Activated T-cell treated with anti-CD3 and anti-CD28 coated beads for 48 hours (primary cell): ENCODE data around the gene ANKRD44.

Experiments used
- DNase-seq: peaks from one replicate; pipeline ENCODE4 v3.0.0-alpha.2; 2020; ENCODE audit warnings: low read depth

The ANKRD44 gene

DNA sequence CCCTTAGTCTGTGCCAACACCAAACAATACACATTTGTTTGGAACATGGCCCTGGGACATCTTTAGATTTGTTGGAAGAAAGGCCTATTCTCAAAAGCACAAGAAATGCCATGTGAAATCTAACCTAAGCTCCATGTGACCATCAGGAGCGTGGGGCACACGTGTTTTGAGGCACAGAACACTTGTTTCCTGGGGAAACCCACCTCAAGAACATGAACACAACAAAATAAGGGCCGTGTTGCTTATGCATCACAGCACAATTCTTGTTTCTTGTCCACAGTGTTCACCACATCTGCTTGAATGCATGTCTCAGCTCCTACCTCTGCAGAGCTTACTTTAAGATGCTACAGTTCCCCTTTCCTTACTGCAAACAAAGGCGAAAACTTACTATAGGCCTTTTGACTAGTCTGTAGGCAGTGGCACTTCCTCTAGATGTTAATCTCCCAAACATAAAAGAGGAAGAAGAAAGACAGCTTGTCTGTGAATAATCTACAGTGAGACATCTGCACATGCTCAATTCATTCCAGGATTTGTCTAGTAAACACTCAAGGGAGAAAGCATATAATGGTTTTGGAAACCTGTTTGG, 165.0 kb downstream of the ANKRD44 start:
- no peak for DNase-seq

DNA sequence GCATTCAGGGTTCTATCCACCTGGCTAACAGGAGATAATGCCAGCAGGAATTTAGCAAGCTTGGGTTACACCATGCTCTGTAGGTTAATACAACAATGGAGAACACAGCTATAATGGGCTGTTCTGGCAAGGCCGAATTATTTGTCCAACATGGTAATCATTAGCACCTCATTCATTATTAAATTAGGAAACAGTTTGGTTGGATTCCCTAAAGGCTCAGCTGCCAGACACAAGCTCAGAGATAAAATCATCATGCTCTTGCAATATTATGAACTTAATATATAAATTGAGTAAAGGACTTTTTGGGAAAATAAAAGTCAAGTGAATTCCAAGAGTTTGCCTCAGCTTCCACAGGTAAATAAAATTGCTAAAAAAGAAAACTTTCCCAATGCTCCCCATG, 166.4 kb downstream of the ANKRD44 start:
- DNase-seq: no peak

DNA sequence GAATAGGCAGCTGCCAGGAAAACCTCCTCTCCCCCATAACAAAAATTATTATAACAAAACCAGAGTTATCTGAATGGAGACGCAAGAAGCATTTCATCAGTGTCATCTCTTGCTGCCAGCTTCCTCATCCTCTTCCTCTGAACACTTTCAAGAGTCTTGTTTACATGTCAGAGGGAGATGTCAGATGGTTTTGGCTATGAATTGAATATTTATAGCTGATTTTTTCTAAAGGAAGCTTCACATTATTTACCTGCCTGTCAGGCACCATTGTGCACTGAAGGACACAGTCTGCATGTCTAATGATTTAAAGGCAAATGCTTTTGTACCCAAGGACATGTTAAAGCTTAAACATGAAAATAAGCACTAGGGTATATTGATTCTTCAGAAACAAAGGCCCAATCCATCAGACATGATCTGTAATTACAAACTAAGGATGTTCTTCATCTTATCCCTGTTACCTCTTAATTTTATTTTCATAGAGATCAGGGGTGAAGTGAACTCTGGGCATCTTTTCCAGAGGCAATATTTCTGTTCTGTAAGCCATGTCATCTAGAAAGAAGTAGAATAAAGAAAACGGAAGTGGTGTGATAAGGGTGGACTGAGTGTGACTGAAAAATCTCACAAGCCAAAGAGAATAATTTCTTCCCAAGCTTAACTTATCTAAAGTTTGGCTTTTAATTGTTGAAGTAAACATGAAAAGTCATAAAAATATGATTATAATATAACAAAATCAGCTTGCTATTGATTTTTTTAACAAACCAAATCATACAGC, 168.7 kb downstream of the ANKRD44 start:
- no peak for DNase-seq

DNA sequence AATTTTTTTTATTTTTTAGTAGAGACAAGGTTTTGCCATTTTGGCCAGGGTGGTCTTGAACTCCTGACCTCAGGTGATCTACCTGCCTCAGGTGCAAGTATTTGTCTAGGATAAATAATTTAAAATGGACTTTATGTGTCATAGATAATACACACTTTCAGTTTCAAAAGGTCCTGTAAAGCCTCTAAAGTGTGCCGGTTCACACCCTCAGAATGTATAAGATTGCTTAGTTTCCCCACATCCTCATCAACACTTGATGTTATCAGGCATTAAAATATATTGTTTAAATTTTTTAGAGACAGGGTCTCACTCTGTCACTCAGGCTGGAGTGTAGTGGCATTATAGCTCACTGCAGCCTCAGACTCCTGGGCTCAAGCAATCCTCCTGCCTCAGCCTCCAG, 170.5 kb downstream of the ANKRD44 start:
- no peak for DNase-seq

DNA sequence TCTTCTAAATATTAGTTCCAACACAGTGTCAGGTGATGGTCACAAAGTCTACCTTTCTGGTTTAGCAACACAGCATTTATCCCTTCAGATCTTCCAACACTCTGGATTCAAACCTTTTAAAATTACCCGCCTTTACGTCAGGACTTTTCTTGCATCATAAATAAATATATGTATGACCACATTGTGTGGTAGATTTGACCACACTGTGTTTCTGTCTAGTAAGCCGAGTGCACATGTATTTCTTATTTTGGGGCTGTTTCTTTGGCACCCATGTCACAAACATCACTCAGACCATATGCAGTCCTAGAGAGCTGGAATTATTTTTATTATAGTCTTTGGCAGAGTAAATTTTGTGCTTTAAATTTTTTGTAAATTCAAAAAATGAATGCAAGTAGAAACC, 172.1 kb downstream of the ANKRD44 start:
- no peak for DNase-seq

DNA sequence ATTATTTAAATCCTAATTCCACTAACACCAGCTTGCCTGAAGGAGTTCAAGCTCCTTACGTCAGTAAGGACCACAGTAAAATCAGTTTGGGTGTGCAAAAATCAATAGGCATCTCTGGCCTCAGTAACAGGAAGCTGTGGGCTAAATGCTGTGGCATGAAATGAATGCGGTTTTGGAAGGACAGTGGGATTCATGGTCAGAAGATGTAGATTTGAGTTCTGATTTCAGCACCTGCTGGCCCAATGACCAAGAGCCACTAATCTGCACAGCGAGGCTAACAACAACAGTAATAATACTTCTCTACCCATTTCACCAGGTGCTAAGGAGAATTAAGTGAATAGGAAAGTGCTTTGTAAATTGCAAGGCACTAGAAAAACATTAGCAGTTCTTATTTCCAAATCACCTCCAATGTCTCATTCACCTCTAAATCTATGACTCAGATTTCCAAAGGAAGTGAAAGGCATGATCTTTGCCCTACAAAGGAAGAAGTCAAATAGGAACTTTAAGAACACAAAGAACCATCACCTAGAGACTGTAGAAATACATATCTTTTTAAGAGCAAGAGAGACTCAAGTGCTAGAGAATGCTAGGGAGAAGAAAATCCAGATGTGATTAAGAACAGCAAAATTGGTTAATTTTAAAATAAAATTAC, 172.6 kb downstream of the ANKRD44 start:
- DNase-seq: no peak

DNA sequence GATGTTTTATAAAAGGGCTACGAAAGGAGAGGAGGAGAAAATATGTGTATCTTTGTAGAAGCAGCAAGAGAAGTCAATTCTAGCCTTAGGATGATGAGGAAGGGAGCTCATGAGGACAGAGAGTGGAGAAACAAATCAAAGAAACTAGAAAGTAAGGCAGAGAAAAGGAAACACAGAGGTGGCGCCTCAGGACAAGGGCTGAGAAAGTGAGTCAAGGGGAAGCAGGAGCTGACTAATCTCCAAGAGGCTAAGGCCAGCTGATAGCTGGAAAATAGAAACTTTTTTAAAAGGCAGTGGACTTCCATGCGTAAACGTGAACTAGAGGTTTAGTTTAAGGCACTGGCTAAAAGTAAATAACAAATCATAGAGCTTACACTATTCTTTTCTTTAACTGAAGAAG, 173.3 kb downstream of the ANKRD44 start:
- no peak for DNase-seq

DNA sequence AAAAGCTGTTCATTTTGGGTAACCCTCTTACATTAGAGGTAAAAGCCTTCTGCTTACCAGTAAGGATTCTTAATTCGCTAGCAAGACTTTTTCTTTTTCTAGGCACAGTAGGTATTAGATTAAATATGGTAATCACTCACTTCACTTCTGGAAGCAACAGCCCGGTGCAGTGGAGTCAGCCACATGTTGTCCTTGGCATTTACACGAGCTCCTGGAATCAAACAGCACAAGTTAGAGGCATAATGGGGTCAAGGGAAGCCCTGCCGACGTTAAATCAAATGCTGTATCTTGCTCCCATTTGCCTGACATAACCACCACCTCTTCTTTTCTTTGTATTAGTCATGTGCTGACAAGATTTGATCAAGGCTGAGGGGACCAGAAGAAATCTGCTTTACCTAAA, 174.1 kb downstream of the ANKRD44 start:
- DNase-seq: no peak

DNA sequence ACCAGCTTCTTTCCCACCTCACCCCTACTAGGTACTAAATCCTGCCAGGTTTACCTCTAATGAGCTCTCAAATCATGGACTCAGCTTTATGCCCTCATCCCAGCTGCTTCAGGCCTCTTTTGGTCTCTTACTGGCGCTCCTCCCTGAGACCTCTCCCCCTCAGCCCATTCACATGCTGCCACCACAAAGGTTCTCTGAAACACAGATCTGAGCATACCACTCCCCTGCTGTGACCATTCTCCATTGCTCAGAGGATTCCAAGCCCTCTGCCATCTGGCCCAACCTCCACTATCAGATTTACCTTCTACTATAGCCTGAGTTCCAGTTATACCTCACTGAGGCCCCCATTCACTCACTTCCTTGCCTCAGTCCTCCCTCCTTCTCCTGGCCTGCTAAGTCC, 174.8 kb downstream of the ANKRD44 start:
- no peak for DNase-seq

DNA sequence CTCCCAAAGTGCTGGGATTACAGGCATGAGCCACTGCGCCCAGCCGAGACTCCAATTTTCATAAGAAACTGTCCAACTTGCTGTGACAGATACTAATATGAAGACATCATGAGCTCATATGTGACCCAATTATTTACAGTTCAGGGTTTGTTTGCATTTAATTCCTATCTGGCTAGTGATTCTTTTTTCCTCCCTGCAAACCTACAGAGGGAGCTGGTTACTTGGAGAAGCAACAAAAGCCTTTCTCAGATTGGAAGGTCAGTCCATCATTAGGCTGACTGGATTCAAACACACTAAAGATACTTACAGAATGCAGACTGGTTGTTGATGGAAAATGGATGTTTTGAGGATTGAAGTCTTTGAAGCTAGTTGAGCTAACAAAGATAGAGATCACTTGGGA, 176.4 kb downstream of the ANKRD44 start:
- no peak for DNase-seq

DNA sequence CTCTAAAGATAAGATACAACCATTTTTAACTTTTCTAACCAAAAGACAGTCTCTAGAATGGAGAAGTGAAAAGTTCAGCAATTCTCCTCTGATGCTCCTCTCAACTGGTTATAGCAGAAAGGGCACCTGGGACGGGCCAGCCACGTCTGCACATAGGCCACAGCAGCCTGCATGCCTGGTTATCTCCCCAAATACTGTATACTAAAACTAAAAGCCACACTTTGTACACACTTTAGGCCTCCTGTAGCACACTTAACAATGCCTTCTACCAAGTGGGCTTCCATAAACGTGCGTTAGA, 179.1 kb downstream of the ANKRD44 start:
- no peak for DNase-seq

DNA sequence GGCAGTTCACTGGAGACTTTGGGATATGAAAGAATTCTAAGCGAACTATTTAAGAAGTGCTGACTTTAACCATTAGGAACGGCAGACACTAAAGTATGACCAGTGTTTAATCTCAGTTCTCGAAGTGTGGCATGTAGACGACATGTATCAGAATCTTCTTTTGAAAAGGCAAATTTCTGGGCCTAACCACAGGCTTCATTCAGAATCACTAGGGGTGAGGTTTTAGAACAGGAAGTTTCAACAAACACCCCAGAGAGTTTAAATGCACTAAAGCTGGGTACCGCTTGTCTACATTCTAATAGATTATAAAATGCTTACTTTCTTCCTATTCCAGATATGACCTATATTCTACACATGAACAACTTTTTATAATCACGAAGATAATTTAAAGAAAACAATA, 180.3 kb downstream of the ANKRD44 start:
- no peak for DNase-seq

DNA sequence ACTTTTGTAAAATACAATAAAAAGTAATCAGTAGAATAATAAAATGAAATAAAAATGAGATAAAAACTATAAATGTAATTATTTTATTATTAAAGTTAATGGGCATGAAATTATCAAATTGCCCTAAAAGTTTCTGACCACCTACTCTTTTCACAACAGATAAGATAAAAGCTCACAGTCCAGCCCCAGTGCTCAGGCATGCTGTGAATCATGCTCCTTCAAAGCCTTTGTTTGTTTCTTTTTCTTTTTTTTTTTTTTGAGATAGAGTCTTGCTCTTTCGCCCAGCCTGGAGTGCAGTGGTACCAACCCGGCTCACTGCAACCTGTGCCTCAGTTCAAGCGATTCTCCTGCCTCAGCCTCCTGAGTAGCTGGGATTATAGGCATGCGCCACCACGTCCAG, 181.7 kb downstream of the ANKRD44 start:
- no peak for DNase-seq

DNA sequence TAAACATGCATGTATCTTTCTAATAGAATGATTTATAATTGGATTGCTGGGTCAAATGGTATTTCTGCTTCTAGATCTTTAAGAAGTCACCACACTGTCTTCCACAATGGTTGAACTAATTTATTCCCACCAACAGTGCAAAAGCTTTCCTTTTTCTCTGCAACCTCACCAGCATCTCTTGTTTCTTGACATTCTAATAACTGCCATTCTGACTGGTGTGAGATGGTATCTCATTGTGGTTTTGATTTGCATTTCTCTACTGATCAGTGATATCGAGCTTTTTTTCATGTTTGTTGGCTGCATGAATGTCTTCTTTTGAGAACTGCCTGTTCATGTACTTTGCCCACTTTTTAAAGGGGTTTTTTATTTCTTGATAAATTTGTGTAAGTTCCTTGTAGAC, 182.5 kb downstream of the ANKRD44 start:
- no peak for DNase-seq

DNA sequence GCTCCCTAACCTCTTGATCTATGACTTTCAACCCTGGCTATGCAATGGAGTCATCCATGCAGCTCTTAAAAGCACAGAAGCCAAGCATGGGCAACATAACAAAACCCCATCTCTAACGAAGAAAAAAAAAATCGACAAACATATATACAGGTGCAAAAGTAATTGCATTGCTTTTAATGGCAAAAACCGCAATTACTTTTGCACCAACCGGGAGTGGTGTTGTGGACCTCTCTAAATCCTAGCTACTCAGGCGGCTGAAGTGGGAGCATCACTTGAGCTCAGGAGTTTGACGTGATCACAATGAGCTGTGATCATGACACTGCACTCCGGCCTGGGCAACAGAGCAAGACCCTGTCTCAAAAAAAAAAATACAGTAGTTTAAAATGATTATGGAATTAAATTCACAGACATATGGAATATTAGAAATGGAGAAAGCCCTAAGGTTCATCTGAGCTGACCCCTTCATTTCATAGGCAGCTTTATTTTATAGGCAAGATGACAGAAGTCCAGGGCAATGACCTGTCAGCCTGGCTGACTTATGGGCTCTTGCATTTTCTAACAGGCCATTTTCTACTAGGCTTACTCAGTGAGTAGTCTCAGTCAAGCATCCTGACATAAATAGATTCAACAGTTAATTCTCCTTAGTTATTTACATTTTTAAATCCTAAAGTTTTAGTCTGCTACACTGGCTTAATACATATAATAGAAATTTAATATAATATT, 183.8 kb downstream of the ANKRD44 start:
- DNase-seq: no peak

DNA sequence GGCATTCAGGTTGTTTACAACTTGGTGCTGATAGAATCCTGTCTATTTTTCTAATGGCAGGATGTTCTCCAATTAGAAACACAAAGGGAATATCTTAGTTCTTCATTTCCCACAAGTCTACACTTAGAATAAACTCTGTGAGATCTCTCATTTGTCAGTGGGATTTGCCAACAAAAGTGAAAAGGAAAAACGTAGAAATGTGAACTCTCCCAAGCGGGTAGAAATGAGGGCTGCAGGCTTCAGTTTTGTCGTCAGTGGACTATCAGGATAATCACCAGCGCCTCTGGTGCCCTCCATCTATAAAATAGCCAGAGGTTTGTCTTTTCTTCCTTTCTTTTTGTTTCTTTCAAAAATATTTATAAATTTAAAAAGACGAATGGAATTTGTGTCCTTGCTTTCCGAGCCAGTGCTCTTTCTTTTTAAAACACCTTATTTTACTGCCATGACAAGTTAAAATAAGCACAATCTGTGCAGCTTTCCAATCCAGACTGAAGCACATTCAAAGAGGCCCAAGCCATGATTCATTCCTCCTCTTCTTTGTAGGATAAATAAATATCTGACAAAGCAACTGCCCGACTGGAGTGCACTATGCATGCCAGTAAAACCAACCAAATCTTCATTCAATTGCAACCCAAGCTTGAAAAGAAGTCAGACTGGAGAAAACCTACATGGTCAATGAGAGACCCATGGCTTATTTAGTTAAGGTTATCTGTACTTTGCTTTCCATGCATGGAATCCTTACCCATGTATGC, 185.8 kb downstream of the ANKRD44 start:
- DNase-seq: no peak

DNA sequence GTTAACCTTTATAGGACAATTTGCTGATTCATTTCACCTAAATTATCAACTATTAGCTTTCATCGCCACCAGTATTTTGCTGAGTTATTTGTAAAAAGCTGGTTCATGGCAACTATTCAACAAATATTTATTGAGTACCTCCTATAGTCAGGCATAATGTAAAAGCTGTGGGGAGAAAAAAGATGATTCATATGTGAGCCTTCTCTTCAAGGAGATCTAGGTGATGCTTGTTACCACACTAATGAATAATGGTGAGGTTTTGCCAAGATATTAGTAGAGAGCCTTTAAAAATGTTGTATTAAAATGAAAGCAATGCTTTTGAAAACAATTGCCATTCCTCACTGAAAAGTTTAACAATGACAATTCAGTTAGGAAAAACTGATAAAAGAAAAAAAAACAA, 187.8 kb downstream of the ANKRD44 start:
- no peak for DNase-seq

DNA sequence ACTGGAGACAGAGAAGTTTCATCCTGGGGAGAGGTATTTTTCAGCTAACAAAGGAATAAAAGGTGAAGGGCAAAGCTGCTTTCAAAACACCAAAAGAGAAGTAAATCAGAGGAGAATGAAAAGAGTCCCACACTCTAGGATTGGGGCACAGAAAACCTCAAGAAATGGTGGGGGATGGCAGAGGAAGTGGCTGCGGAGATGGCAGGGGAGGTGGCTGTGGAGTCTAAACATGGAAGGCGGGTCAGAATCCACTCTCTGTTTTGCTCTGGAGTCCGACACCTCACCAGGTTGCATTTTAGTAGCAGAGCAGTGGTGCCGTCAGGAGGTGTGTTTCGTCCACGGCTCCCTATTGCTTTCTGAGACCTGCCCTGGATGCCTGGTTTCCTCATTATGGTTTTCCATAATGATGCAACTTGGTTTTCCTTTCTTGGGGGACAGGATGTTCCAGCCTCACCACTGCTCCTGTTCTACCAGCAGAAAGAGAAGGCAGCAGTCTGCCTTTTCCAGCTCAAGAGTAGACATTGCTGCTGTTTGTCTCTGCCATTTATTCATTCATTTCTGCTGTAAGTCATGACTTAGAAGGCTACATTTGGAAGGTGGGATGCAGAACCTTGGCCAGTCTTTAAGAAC, 188.7 kb downstream of the ANKRD44 start:
- no peak for DNase-seq

DNA sequence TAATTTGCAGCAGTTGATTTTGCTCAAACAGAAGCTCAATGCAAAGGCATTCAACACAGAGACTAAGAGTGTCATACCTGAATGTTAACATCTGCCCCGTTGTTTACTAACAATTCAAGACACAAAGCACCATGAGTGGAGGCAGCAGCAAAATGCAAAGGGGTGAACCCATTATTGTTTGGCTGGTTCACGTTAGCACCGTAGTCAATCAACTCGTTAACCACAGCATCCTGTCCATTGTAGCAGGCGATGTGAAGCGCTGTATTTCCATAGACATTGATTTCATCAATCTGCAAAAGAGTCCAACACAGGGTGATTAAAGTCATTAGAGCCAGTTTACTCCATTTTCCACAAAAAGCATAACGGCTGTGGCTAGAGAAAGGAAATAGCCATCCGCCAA, 189.3 kb downstream of the ANKRD44 start:
- DNase-seq: no peak

DNA sequence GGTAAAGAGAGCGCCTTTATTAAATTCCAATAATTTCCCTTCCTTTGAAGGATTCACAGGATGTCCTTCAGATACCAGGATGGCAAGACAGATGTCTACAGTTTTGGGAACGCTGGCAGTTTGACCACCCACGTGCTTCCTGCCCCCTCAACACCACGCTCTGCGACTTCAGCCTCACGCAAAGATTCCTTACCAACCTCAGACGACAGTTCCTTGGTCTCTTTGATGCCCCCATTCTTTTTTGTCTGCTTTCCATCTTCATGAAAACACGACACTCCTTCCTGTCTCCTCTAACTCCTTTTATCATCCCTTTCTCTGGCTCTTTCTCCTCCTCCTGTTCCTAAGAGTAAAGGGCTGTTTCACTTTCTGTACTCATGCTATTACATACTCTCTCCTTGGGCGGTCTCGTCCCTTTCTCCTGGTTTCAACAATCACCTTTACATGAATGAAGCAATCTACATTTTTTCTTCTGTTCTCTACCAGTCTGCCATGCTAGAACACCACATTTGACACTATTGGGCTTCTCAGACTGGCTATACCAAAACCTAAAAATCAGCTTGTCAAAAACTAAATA, 194.2 kb downstream of the ANKRD44 start:
- DNase-seq: no peak

DNA sequence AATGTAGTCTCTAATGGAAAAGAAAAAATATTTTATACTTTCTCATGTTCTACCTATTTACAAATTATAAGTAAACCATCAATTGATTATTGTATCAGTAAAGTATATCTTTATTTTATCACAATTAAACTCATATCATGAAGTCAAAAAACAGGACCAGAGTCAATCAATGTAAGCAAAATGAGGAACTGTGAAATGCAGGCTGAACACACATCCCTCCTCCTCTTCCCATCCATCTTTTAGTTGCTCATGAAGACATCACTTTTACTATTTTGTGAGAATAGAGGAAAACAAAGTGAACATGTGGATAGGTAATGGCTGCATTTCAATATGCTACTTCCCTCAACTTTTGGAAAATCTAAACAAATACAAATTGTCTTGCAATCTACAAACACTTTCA, 195.3 kb downstream of the ANKRD44 start:
- DNase-seq: no peak

DNA sequence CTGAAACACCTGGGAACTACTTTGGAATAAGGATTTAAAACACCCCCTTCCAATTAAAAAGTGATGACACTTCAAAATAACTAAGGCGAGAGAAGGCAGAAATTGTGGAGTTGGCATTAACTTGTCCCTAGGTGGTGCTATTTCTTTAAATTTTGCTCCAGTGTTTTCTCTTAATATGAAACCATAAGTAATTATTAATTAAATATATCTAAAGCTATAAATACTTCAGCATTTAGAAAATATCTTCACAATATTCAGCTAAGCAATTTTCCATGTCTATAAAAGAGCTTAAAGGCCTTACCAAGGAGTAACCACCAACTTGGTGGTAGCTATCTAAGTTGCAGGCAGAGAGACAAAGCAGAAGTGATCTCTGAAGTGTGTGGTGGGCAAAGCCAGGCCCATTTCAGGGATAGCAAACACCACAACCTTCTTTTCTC, 197.3 kb downstream of the ANKRD44 start:
- DNase-seq: no peak
